Sigmoid colon (tissue), 7 donors: ENCODE data around the gene SPINT1. TPM values are rescaled to one million over a fixed set of nuclear protein-coding genes. Genes with fewer than 3 reads are reported as not detected.

Experiments used
- DNase-seq: peaks from one replicate; pipeline ENCODE4 v3.0.0-alpha.2; 2019
- H3K27ac ChIP-seq, 4 donors: fragments of 200-600 bp; sonication (generic); one replicate each; pipeline ENCODE4 v1.5.1; 2016 to 2019; ENCODE audit warnings: mild to moderate bottlenecking in 1 of 4
- H3K27me3 ChIP-seq, 3 donors: fragments of 200-600 bp; sonication (generic); one replicate each; pipeline ENCODE4 v1.5.1; 2019; ENCODE audit warnings: mild to moderate bottlenecking in 1 of 3
- H3K36me3 ChIP-seq, 4 donors: fragments of 200-600 bp; sonication (generic); one replicate each; pipeline ENCODE4 v1.5.1; 2016 to 2019
- H3K4me1 ChIP-seq, 4 donors: fragments of 200-600 bp; sonication (generic); one replicate each; pipeline ENCODE4 v1.5.1; 2017 to 2019
- H3K4me3 ChIP-seq, 4 donors: fragments of 200-600 bp; sonication (generic); one replicate each; pipeline ENCODE4 v1.5.1; 2017 to 2019; ENCODE audit warnings: mild to moderate bottlenecking in 2 of 4, moderate library complexity in 1 of 4
- H3K9me3 ChIP-seq, 4 donors: fragments of 200-600 bp in 3 of 4; sonication (generic) in 3 of 4; one replicate each; pipeline versions ENCODE4 v1.5.1 to v1.6.1; 2013 to 2019
- EP300 ChIP-seq, 4 donors: sonication (generic); formaldehyde crosslinking; IDR thresholded peaks; one replicate each; pipeline ENCODE4 v1.6.1; 2017; ENCODE audit warnings: antibody characterized with exemption in 4 of 4
- POLR2A ChIP-seq, 2 donors: fragments of 450-650 bp; IDR thresholded peaks; one replicate each; pipeline ENCODE4 v1.6.1; 2016; ENCODE audit warnings: antibody characterized with exemption in 2 of 2, mild to moderate bottlenecking in 2 of 2, moderate library complexity in 2 of 2
- POLR2AphosphoS5 ChIP-seq, 4 donors: sonication (generic); formaldehyde crosslinking; IDR thresholded peaks; one replicate each; pipeline ENCODE4 v1.6.1; 2017; ENCODE audit warnings: antibody characterized with exemption in 4 of 4
- WGBS, 2 donors: extraction: QIAGEN DNeasy Blood & Tissue Kit; methylation state at CpG; one replicate each; pipeline ENCODE4 v1.1.7; 2013; 5-methylcytosine and 5-hydroxymethylcytosine counted together
- intact Hi-C: fragments of 100-400 bp; cut with DNase I; formaldehyde crosslinking; loops from one replicate; pipeline ENCODE4 v1.15.1; 2023
- polyA plus RNA-seq, 3 donors: library from polyadenylated mRNA; stranded (reverse); fragments of 200-250 nt; gene quantifications; one replicate each; pipeline ENCODE4 v1.2.3, GENCODE V29; 2013
- total RNA-seq, 4 donors: library from RNA; depleted of rRNA; stranded (reverse); fragments of >200 nt; gene quantifications; one replicate each; pipeline ENCODE4 v1.1.0, GENCODE V29; 2016
- TF ChIP-seq, protein P1 (sequence below), 4 experiments: fragments of 450-650 bp in 3 of 4; fragments of 200-600 bp in 1 of 4; IDR thresholded peaks; one replicate each; pipeline ENCODE4 v1.5.1; 2016 to 2019; ENCODE audit warnings: antibody characterized with exemption in 4 of 4, mild to moderate bottlenecking in 3 of 4, moderate library complexity in 2 of 4
- donor health status: healthy with polysubstance abuse.
- donor health status: Bipolar disorder and iron deficiency.
- donor health status: healthy.

Gene SPINT1
- total and polyA plus RNA-seq, 7 donors: 1.1 to 146 (median 3.8) TPM

DNA sequence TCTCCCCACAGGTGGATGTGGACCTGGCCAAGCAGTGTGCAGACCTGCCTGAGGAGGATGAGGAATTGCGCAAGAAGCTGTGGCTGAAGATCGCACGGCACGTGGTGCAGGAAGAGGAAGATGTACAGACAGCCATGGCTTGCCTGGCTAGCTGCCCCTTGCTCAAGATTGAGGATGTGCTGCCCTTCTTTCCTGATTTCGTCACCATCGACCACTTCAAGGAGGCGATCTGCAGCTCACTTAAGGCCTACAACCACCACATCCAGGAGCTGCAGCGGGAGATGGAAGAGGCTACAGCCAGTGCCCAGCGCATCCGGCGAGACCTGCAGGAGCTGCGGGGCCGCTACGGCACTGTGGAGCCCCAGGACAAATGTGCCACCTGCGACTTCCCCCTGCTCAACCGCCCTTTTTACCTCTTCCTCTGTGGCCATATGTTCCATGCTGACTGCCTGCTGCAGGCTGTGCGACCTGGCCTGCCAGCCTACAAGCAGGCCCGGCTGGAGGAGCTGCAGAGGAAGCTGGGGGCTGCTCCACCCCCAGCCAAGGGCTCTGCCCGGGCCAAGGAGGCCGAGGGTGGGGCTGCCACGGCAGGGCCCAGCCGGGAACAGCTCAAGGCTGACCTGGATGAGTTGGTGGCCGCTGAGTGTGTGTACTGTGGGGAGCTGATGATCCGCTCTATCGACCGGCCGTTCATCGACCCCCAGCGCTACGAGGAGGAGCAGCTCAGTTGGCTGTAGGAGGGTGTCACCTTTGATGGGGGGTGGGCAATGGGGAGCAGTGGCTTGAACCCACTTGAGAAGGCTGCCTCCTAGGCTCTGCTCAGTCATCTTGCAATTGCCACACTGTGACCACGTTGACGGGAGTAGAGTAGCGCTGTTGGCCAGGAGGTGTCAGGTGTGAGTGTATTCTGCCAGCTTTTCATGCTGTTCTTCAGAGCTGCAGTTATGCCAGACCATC is 59.0 kb downstream of the SPINT1 start:
- 62 to 84% methylated on average over 33 of the region's 33 CpGs for WGBS, 2 donors
- TF ChIP-seq POLR2A (IDR thresholded peaks at IDR 0.05) (no peak), POLR2AphosphoS5 (IDR thresholded peaks at IDR 0.05) (no peak), EP300 (IDR thresholded peaks at IDR 0.05) (no peak)
- TF ChIP-seq, protein P1, sequence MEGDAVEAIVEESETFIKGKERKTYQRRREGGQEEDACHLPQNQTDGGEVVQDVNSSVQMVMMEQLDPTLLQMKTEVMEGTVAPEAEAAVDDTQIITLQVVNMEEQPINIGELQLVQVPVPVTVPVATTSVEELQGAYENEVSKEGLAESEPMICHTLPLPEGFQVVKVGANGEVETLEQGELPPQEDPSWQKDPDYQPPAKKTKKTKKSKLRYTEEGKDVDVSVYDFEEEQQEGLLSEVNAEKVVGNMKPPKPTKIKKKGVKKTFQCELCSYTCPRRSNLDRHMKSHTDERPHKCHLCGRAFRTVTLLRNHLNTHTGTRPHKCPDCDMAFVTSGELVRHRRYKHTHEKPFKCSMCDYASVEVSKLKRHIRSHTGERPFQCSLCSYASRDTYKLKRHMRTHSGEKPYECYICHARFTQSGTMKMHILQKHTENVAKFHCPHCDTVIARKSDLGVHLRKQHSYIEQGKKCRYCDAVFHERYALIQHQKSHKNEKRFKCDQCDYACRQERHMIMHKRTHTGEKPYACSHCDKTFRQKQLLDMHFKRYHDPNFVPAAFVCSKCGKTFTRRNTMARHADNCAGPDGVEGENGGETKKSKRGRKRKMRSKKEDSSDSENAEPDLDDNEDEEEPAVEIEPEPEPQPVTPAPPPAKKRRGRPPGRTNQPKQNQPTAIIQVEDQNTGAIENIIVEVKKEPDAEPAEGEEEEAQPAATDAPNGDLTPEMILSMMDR (IDR thresholded peaks at IDR 0.05): no peak
- DNase-seq: no peak
- Histone ChIP-seq H3K36me3 (peaks cover 18 to 62% (median 46%) of the 10 kb centered on the region in 4 donors), H3K27me3 (no peaks in the 10 kb centered on the region), H3K4me1 (peaks cover 0 to 38% (median 31%) of the 10 kb centered on the region in 4 donors), H3K27ac (peak overlapping the region in 3 of 4 donors; percentile 15 to 82 (median 41)), H3K9me3 (no peaks in the 10 kb centered on the region), H3K4me3 (no peak overlapping the region)
- intact Hi-C loops: loop anchor here (5.0 kb wide), 1 partner anchor 429 kb away; the partner anchor contains the start of genes NUSAP1 and OIP5

DNA sequence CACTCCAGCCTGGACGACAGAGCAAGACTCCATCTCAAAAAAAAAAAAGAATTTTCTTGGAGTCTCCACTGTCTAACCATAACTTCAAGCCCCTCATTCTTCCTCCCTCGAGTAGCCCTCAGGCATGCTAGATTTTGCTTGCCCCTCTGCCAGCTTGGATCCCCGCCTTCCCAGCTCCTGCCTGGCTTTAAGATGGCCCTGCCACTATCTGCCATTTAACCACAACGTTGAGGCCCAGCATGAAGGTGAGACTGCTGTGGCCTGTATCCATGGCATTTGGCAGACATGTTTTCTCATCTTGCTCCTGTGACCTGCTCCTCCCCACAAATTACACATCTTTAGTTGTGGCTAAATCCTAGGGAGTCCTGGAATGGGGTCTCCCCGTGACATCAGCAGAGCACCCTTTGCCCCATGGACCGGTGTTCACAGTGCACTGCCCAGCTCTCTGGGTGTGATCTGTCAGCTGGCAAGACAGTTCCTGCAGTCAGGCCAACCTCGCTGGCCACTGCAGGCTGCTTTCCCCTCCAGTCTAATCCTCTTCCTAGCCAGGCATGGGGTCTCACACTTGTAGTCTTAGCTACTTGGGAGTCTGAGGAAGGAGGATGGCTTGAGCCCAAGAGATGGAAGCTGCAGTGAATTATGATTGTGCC is 60.8 kb downstream of the SPINT1 start:
- WGBS, 2 donors: 46 to 81% methylated on average over 7 of the region's 7 CpGs
- DNase-seq: no peak
- intact Hi-C loops: loop anchor here (2.0 to 5.0 kb wide), 6 partner anchors 38 to 428 kb away; partner anchors contain the start of genes INO80, NUSAP1 and OIP5
- Histone ChIP-seq H3K4me1 (peaks cover 0 to 38% (median 31%) of the 10 kb centered on the region in 4 donors), H3K27me3 (no peaks in the 10 kb centered on the region), H3K27ac (peak overlapping the region in 2 of 4 donors; percentile 40 to 82), H3K9me3 (no peaks in the 10 kb centered on the region), H3K4me3 (no peak overlapping the region), H3K36me3 (peaks cover 10 to 46% (median 31%) of the 10 kb centered on the region in 4 donors)
- TF ChIP-seq, protein P1 (IDR thresholded peaks at IDR 0.05): no peak
- TF ChIP-seq POLR2AphosphoS5 (IDR thresholded peaks at IDR 0.05) (no peak), POLR2A (IDR thresholded peaks at IDR 0.05) (no peak), EP300 (IDR thresholded peaks at IDR 0.05) (no peak)

DNA sequence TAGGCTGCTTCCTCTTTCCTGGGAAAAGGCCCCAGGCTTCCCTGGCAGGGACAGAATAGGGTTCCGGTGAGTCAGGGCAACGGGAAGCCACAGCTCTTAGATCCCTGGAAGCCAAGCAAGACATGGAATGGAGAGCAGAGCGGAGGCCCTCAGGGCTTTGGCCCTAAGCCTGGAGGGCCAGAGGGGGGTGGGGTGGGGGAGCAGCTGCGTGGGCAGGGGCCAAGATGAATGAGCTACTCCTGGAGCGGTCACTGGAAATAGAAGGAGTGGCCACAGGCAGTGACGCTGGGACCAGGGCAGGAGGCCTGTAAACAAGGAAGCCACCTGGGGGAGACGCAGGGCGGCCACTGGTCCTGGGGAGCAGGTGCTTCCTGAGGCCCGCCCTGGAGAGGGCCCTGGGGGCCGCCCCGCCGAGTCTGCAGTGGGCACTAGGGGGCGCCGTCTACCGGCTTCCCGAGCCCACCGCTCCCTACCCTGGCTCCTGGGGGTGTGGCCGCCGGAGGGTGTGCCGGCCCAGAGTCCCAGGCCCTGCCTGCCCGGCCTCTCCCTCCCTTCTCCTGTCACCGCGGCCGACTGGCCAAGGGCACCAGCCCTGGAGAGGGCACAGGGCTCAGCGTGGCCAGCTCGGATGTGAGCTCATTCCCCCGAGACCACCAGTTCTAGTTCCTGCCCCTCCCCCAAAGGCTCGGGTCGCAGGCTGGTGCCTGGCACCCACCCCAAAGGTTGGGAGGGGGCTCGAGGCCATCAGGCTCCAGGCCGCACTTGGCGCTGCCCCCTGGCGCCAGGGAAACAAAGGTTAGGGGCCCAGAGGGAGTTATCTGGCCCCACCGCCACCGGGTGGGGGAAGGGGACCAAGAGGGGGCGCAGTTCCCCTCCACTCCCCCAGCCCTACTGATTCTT is 62.5 kb downstream of the SPINT1 start:
- intact Hi-C loops: loop anchor here (5.0 kb wide), 3 partner anchors 36 to 211 kb away; partner anchors contain the start of gene INO80
- Histone ChIP-seq H3K27ac (peak overlapping the region; percentile 75 to 87 (median 80)), H3K4me3 (peak overlapping the region; percentile 22 to 48 (median 43)), H3K27me3 (no peaks in the 10 kb centered on the region), H3K9me3 (no peaks in the 10 kb centered on the region), H3K4me1 (peaks cover 0 to 31% (median 30%) of the 10 kb centered on the region in 4 donors), H3K36me3 (peaks cover 0 to 29% (median 16%) of the 10 kb centered on the region in 4 donors)
- 2 to 4% methylated on average over 36 of the region's 36 CpGs for WGBS, 2 donors
- peak; percentile 94 for DNase-seq
- TF ChIP-seq EP300 (IDR thresholded peaks at IDR 0.05) (no peak), POLR2AphosphoS5 (IDR thresholded peaks at IDR 0.05) (peak in 3 of 4 donors; percentile 32 to 59 (median 57)), POLR2A (IDR thresholded peaks at IDR 0.05) (no peak)
- TF ChIP-seq, protein P1 (IDR thresholded peaks at IDR 0.05): peak; percentile 55 to 75 (median 60)
